ELF-1 (cell line): ENCODE measurements around the gene LBHD1.
"Not testable (repeated sequence)": the region's sequence is repeated elsewhere in the genome, so short reads cannot be mapped to it uniquely, and the experiment has no call there.

Experiments used
- DNase-seq: peaks from one replicate; pipeline ENCODE4 v3.0.0-alpha.2; 2016; ENCODE audit warnings: low read depth, low spot score

Gene LBHD1

DNA sequence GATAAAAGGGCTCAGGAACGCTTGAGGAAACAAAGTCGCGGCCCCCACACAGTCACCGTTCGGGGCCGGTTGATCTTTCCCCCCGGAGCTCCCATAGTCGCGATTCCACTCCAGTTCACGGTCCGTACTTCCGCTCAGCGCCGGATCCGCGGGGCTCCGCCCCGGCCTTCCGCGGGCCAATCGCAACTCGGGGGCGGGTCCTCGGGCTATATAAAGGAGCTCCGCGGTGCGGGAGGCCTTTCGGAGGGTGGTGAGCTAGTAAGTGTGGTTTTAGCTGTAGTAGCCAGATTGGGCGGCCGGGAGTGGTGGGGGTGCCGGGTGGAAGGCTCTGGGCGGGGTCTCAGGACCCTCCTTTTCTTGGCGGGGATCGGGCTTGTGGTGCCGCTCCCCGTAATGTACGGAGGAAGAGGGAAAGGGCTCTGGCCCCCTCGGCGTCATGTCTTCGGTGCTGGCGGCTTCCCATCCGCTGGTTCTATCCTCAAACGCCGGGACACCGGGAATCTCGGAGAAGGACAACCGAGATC is 6.9 kb downstream of the LBHD1 start, which contains the start of the genes C11orf98 and CSKMT:
TSS of gene C11orf98 (minus strand) at position 136 of the 524 bp plus-strand sequence. CDS start at position 95, 41 bp downstream.
TSS of gene CSKMT (plus strand) at position 238 of the 524 bp plus-strand sequence. CDS start 568 bp downstream, outside the sequence.
- DNase-seq, result peak; percentile 96

DNA sequence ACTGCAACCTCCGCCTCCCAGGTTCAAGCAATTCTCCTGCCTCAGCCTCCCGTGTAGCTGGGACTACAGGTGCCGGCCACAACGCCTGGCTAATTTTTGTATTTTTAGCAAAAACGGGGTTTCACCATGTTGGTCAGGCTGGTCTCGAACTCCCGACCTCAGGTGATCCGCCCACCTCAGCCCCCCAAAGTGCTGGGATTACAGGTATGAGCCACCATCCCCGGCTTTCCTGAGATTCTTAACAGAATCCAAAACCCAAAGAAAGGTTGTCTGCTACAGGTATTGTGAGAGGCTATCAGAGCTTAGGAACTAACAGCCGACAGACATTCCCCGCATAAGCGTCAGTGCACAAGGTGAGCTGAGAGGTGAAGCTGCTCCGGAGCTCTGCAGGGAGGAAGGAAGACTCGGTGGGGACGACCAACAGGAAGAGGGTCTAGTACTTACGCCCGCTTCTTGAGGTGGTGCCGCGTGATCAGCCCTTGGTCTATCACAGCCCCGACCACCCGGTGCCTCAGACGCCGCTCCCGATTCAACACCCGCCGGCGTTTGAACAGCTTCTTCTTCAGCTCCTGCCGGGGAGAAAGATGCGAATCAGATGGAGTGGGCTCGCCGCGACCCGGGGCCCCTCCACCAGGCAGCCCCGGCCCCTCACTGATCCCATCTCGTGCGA is 7.5 kb downstream of the LBHD1 start:
- peak; percentile 89 for DNase-seq

DNA sequence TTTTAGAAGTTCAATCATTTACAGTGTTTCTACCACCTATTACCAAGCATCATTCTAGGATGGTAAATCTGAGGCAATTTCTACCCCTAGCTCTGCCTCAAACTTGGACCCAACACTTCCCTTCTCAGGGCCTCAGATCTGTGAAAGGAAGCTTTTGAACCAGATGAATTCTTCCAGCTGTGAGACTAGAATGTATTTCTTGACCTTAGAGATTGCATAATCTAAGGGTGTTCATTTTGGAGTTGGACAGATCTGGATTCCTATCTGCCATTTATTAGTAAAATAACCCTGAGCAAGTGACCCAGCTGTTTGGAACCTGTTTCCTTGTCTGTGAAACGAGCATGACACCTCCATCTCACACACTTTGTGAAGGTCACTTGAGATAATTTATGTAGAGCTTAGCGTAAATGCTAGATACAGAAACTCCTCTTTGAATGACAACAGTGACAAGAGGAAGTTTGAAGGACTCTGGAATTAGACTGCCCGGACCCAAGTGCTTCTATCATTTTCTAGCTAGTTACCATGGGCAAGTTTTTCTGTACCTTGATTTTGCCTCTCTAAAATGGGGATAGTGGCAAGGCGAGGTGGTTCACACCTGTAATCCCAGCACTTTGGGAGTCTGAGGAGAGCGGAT is 15.2 kb downstream of the LBHD1 start:
- no peak for DNase-seq

DNA sequence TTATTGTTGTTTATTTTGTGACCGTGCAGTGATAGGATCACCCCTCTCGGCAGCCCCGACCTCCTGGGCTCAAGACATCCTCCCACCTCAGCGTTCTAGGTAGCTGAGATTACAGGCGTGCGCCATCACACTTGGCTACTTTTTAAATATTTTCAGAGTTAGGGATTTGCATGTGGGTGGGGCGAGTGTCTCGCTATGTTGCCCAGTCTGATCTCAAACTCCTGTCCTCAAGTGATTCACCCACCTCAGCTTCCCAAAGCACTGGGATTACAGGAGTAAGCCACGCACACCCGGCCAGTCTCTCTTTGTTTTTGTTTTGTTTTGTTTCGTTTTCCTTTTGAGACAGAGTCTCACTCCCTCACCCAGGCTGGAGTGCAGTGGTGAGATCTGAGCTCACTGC is 17.8 kb downstream of the LBHD1 start:
- no peak for DNase-seq

DNA sequence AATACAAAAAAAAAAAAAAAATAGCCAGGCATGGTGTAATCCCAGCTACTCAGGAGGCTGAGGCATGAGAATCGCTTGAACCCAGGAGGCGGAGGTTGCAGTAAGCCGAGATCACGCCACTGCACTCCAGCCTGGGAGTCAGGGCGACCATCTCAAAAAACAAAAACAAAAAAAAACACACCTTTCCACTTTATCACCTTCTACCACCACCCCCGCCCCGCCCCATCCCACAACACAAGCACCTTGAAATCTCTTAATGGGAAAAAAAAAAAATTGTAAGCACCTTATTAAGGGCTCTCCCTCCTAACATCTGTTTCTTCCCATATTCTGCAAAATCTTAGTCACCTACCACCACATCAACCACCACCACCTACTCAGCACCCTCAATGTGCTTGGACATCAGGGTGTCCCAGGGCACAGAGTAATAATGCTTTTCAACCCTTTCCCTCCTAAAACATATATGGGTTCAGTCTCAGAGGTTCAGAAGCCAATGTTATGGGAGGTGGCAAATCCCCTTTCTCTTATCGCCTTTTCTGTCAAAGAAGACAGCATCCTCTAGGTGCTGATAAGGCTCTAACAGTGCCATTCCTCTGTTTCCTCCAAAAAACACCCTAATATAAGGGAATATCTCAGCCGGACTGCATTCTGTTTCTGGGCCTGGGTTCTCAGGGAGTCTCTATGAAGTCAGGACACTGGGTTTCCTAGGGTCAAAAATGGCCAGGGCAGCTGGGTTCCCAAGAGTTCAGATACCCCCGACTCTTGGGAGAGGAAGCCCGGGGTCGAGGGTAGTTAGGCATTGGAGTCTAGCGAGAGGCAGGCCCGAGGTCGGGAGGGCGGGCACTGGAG is 19.7 kb downstream of the LBHD1 start:
- no peak for DNase-seq

DNA sequence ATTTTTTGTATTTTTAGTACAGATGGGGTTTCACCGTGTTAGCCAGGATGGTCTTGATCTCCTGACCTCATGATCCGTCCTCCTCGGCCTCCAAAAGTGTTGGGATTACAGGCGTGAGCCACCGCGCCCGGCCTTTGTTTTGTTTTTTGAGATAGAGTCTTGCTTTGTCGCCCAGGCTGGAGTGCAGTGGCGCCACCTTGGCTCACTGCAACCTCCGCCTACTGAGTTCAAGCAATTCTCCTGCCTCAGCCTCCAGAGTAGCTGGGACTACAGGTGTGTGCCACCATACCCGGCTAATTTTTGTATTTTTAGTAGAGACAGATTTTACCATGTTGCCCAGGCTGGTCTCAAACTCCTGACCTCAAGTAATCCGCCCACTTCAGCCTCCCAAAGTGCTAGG is 21.8 kb downstream of the LBHD1 start:
- DNase-seq, result not testable (repeated sequence)

DNA sequence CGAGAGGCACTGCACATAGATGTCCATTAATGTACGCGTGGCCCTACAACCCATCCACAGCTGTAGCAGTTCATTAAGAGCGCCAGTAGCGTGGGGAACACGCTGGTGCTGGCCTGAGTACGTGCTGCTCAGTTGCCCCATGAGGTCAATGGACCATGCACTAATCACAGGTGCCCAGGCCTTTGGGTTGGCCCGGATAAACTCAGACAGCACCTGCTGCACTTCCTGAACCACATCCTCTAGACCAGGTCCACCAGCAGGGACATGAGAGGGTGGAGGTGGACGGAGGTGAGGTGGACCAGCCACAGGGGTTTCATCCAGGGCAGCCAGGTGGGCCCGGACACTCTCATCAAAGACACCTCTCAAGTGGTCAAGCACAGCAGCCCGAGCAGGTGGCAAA is 22.6 kb downstream of the LBHD1 start:
- no peak for DNase-seq

DNA sequence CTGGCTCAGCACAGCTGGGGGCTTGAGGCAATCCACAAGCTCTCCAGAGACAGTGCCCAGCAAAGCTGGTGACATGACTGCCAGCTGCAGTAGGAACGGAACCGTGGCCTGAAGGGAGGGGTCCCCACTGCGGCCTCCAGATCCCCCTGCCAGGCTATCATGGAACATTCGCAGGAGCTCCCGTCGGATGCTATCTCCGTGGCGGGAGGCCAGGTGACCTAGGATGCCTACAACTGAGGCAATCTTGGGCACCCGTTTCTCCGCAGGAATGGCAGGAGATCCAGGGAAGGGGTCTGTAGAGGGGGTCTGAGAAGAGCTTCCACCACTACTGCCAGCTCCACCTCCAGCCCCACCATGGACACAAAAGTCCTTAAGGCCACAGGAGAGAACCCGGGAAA is 23.1 kb downstream of the LBHD1 start:
- DNase-seq, result no peak

DNA sequence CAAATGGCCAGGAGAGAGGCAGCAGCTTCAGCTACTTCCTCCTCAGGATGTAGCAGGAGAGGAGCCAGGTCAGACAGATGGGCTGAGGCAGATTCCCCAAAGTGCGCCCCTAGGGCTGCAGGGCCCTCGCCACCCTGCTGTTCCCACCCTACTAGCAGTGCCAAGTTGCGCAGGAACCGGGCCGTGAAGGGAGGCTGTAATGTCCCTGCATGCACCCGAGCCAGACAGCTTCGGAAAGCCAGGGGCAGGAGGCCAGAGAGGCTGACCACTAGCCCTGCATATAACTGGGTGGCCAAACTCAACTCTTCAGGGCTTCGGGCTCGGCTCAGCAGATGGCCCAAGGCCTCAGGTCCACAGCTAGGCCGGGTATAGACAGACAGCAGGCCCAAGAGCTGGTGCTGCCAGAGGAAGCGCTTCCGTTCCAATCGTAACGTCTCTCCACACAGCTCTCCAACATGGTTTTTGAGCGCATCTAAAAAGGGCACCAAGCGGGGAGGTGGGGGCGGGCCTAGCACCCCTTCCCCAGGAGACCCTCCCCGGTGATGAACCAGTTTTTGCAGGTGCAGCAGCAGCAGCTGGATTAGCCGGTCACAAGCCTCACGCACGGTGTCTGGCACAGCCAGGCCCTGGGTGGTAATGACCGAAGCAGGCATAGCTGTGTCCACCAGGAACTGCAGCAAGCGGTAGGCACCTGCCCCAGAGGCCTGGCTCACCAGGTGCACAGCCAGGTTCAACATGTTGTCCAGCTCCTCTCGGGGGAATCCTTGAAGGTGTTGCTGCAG is 23.7 kb downstream of the LBHD1 start:
- no peak for DNase-seq

DNA sequence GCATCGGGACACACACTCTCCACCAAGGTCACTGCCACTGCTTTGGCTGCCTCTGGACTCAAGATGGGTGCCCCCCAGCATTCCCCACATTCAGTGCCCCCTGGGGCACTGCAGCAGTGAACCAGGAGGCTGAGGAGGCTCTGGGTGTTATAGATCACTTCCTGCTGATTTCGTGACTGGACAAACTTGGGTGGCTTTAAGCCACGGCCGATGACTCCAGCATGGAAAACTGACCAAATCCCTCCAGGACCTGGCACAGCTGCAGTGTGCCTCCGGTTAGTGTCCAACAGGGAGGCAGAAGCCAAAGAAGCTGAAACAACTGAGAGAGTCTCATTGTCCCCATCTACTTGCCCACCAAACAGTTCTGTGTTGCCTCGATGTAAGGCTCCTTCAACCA is 24.5 kb downstream of the LBHD1 start:
- DNase-seq, result no peak

DNA sequence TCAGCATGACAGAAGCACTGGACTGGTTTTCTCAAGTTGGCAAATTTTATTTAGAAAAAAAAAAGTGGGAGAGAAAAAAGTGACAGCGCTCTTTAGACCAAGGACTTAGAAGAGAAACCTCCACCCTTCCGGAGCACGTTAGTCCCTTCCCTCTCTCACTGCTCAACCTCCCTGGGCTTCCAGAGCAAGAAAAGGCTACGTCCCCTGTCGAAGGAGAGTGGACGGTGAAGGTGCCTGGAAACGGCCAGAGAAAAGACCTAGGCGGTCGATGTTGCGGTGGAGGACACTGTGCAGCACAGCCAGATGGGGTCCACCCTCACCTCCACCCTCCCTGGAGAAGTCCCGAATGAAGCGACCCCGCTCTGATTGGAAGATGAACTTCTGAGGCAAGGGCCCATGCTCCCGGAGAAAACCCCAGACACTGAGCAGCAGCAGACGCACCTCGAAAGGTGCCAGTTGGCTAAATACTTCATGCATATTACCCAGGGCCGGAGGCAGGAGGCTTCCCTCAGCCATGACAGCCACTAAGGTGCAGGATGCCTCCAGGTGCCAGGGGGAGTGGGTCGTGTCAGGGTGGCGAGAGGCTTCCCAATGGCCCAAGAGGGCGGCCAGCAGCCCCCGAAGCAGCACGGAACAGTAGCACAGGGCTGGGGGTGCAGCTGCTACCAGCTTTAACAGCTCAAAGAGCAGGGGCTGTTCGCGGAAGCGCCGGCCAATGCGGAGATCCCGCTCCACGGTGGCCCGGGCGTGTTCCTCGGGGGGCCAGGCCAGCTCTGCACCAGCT is 25.1 kb downstream of the LBHD1 start:
- DNase-seq, result no peak

DNA sequence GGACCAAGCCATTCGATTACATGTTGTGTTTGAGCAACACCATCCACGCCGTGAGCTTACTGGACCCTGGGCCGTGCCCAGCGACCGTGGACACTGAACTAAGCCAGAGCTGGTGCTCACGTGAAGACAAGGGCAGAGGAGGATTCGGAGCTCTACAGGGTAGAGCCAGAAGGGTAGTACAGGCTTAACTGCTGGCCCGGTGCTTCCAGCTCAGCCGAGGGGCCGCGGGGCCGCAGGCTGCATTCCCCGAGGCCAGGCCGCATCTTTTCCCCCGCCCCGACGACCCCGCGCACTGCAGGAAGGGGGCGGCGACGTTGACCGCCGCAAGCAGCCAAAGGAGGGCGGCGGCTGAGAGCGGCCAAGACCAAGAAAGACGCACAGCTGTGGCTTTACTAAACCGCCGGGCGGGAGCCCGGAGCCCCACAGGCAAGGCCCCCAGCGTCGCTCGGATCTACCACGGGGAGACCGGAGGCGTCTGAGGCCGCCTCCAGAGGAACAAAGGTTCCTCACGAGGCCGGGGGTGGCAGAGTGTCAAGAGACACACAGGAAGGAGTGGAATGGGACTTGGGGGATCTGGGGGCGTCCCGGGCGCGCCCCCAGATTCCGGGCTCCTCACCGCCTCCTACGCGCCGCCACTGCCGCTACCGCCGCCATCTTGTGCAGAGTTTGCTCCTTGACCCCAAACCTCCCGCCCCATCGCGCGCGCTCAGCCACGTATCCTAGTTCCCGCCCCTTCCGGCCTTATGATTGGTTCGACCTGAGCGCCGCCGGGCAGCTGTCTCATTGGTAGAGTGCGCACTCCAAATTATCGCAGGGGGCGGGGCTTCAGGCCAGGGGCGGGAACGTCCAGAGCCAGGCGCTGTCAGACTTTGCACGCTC is 25.9 kb downstream of the LBHD1 start, which contains the start of gene GANAB:
TSS of gene GANAB (minus strand) at position 668 of the 879 bp plus-strand sequence. CDS start at position 654, 14 bp downstream.
- DNase-seq, result peak; percentile 99

DNA sequence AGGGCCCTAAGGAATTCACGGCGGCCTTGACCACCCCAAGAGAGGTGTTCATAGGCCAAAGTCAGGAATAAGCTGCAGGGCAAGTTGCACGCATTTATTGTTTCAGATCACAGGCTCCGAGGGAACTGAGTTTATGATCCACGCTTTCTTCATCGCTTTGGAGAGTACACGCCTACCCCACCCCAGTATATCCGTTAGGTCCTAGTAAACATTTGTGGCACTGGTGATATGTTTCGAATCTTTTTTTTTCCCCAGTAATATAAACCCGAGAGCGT is 26.5 kb downstream of the LBHD1 start:
- no peak for DNase-seq

DNA sequence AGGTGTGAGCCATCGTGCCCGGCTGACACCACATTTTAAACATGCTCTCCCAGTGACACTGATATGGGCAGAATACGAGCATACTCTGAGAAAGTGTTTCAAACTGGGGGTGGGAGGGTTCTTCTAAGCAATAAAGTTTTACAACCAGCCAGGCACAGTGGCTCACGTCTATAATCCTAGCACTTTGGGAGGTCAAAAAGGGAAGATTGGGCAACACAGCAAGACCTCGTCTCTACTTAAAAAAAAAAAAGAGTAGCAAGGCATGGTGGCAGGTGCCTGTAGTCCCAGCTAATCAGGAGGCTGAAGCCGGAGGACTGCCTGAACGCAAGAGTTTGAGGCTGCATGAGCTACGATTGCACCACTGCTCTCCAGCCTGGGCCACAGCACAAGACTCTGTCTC is 27.8 kb downstream of the LBHD1 start:
- DNase-seq, result no peak

DNA sequence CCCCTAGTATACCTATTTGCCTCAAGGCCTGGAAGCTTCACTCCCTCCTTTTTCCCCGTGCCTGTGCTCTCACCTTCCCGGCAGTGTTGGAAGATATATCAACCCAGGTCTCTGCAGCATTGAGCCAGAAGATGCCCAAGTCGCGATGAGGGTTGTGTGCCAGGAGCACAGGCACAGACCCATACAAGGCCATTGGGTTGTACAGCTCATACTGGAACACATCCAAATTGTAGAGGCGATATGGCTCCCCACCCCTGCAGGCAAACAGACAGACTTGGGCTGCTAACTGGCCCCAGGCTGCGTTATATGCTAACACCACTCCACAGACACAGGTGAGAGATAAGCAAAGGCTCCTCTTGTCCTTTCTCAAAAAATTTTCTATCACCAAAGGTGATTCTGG is 39.6 kb downstream of the LBHD1 start:
- no peak for DNase-seq

DNA sequence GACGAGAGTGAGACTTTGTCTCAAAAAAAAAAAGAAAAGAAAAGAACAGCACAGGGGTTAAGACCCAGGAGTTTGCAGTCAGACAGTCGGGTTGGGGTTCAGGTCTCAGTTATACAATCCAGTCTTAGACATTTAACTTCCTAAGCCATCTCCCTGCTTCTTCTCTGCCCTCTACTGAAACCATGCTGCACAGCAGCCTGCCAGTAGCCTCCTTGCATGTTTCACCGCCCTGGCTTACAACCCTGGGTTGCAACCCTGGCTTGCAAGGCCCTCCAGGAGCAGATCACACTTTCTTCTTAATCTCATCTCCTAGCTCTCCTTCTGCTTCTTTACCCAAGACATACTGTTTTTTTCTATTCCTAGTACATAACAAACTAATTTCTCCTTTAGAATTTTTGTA is 44.4 kb downstream of the LBHD1 start:
- DNase-seq, result no peak

DNA sequence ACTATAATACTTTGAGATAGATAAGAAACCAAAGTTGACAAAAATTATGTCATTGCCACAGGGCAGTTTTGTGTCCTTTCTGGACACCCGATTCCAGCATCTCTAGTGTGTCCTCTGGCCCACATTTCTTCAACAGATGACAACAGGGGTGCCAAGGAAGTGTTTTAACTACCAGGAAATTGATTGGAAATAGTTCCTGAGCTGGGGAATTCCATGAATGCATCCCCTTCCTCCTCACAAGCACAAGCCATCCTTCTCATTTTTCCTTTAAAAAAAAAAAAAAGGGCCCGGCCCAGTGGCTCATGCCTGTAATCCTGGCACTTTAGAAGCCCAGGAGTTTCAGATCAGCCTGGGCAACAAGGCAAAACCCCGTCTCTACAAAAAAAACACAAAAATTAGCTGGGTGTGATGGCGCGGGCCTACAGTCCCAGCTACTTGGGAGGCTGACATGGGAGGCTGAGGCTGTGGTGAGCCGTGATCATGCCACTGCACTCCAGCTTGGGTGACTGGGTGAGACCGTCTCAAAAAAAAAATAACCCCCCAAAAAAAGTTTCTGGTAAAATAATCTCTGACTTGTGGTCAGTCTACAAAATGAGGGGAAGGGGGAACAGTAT is 49.5 kb downstream of the LBHD1 start:
- DNase-seq, result no peak

DNA sequence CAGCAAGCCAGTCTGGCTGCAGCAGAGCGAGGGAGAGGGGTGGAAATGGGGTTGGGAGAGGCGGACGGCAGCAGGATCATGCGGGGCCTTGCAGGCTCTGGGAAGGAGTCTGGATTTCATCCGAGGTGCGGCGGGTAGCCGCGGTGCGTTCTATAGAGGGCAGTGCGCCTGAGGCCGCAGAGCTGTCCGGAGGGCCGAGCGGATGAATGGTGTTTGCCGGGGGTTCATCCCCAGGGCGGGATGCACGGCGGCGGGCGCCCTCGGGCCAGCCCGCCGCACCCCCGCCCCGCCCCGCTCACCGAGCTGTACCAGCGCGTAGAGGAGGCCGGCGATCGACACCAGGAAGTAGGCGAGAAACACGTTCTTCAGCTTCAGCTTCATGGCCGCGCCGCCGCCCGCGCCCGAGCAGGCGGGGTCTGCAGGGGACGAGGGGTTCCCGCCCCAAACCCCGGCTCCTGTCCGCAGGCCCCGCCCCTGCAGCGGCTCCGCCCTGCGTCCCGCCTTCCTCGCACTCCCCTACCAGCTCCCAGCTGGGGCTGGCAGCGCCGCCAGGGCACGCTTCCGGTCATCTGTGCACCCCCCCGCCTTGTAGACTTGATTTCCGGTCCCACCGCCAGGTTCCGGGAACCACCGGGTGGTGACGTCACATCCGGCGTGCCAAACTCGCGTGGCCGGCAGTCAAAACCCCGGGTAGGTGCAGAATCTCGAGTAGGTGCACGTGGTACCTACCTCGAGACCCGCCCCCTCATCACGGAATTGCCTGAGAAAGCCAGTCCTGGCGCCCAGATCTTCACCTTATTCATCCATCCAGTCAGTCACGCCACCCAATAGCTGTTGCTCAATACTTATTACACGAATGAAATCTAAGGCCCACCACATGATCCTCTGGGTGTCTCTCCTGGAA is 50.2 kb downstream of the LBHD1 start, which contains the start of gene B3GAT3:
TSS of gene B3GAT3 (minus strand) at position 420 of the 904 bp plus-strand sequence. CDS start at position 381, 39 bp downstream.
- peak; percentile 99 for DNase-seq
